Upper lobe of left lung (tissue), 6 donors: ENCODE results near the gene CDKN1C. TPM values are rescaled to one million over a fixed set of nuclear protein-coding genes. Genes with fewer than 3 reads are reported as not detected.

Experiments
- ATAC-seq, 2 donors: fragments of 200-7000 bp; cut with Tn5 transposase; one replicate each; pipeline ENCODE4 v1.9.1; 2022; ENCODE audit warnings: mild to moderate bottlenecking in 2 of 2, moderate library complexity in 2 of 2; ENCODE audit not compliant: low FRiP score in 2 of 2
- DNase-seq, 2 donors: peaks; one replicate each; pipeline ENCODE4 v3.0.0-alpha.2; 2019 to 2020
- H3K27ac ChIP-seq, 4 donors: fragments of 200-600 bp; sonication (generic); one replicate each; pipeline ENCODE4 v1.5.1; 2016 to 2019
- H3K27me3 ChIP-seq, 4 donors: fragments of 200-600 bp; sonication (generic); one replicate each; pipeline ENCODE4 v1.5.1; 2017 to 2019
- H3K36me3 ChIP-seq, 4 donors: fragments of 200-600 bp; sonication (generic); one replicate each; pipeline ENCODE4 v1.5.1; 2016 to 2019
- H3K4me1 ChIP-seq, 4 donors: fragments of 200-600 bp; sonication (generic); one replicate each; pipeline ENCODE4 v1.5.1; 2018 to 2019
- H3K4me3 ChIP-seq, 4 donors: fragments of 200-600 bp; sonication (generic); one replicate each; pipeline ENCODE4 v1.5.1; 2017 to 2019; ENCODE audit warnings: mild to moderate bottlenecking in 2 of 4, moderate library complexity in 1 of 4
- H3K9me3 ChIP-seq, 4 donors: fragments of 200-600 bp; sonication (generic); one replicate each; pipeline ENCODE4 v1.5.1; 2018 to 2019
- EP300 ChIP-seq, 4 donors: sonication (generic); formaldehyde crosslinking; IDR thresholded peaks; one replicate each; pipeline ENCODE4 v1.5.1; 2017; ENCODE audit warnings: antibody characterized with exemption in 4 of 4, control low read depth in 2 of 4
- POLR2A ChIP-seq, 4 donors: fragments of 450-650 bp; IDR thresholded peaks; one replicate each; pipeline ENCODE4 v1.5.1; 2016 to 2017; ENCODE audit warnings: antibody characterized with exemption in 4 of 4, mild to moderate bottlenecking in 2 of 4
- POLR2AphosphoS5 ChIP-seq, 2 donors: sonication (generic); formaldehyde crosslinking; IDR thresholded peaks; one replicate each; pipeline ENCODE4 v1.5.1; 2017; ENCODE audit warnings: antibody characterized with exemption in 2 of 2
- WGBS, 2 donors: methylation state at CpG; one replicate each; pipeline ENCODE4 v1.1.5; 2017 to 2018; 5-methylcytosine and 5-hydroxymethylcytosine counted together
- total RNA-seq, 6 donors: library from RNA; depleted of rRNA in 4 of 6; stranded (reverse); fragments of >200 nt in 4 of 6; gene quantifications; one replicate each; pipeline versions ENCODE4 v1.1.0 to v1.2.1, GENCODE V29; 2016 to 2021
- TF ChIP-seq, protein P1 (sequence below), 6 experiments: fragments of 450-650 bp in 4 of 6; fragments of 200-600 bp in 2 of 6; sonication (generic) in 2 of 6; IDR thresholded peaks; one replicate each; pipeline ENCODE4 v1.5.1; 2016 to 2019; ENCODE audit warnings: antibody characterized with exemption in 6 of 6
- donor health status: DM: no; HTN: no; CAD: no; lungs with moderate emphysema.
- donor health status: DM: no; HTN: yes; CAD: no; lungs with severe emphysema.

CDKN1C gene
- total RNA-seq, 6 donors from 2014 or later, result 23.4 to 71.9 (median 33.6) TPM

DNA sequence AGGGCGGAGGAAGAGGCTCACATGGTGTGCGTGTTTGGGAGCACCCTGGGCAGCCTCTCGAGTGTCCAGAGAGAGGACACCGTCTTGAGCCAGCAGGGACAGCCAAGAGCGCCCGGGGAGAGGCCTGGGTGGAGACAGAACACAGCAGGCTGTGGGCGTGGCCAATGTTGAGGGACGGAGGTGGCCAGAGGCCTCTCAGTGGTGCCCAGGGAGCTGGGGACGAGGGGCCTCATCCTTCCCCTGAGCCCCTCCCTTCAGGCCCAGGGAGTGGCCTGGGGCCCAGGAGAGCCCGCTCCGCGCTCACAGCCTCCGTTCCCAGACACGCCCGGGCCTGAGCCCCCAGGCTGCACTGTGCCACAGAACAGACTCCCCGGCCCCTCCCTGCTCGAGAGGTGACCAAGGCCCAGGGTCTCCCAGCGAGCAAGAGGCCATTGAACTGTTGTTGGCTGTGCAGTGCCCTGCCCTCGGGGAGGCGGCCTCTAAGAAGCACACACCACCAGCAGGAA is 48.4 kb downstream of the CDKN1C start:
- Histone ChIP-seq H3K27me3 (no peaks in the 10 kb centered on the region), H3K36me3 (no peaks in the 10 kb centered on the region), H3K9me3 (no peaks in the 10 kb centered on the region), H3K4me3 (no peak overlapping the region), H3K4me1 (peaks cover 12 to 26% (median 19%) of the 10 kb centered on the region in 4 donors), H3K27ac (peak overlapping the region in 2 of 4 donors; percentile 61 to 66)
- ATAC-seq (peak; percentile 49 to 70), DNase-seq (peak in 1 of 2 donors; percentile 89)
- 26 to 43% methylated on average over 9 to 16 of the region's 20 CpGs for WGBS, 2 donors
- peak in 1 of 2 donors; percentile 5 for TF ChIP-seq POLR2AphosphoS5 (IDR thresholded peaks at IDR 0.05)
- TF ChIP-seq EP300 (IDR thresholded peaks at IDR 0.05), result no peak
- TF ChIP-seq, protein P1, sequence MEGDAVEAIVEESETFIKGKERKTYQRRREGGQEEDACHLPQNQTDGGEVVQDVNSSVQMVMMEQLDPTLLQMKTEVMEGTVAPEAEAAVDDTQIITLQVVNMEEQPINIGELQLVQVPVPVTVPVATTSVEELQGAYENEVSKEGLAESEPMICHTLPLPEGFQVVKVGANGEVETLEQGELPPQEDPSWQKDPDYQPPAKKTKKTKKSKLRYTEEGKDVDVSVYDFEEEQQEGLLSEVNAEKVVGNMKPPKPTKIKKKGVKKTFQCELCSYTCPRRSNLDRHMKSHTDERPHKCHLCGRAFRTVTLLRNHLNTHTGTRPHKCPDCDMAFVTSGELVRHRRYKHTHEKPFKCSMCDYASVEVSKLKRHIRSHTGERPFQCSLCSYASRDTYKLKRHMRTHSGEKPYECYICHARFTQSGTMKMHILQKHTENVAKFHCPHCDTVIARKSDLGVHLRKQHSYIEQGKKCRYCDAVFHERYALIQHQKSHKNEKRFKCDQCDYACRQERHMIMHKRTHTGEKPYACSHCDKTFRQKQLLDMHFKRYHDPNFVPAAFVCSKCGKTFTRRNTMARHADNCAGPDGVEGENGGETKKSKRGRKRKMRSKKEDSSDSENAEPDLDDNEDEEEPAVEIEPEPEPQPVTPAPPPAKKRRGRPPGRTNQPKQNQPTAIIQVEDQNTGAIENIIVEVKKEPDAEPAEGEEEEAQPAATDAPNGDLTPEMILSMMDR (IDR thresholded peaks at IDR 0.05), result peak; percentile 34 to 75 (median 56)
- no peak for TF ChIP-seq POLR2A (IDR thresholded peaks at IDR 0.05)

DNA sequence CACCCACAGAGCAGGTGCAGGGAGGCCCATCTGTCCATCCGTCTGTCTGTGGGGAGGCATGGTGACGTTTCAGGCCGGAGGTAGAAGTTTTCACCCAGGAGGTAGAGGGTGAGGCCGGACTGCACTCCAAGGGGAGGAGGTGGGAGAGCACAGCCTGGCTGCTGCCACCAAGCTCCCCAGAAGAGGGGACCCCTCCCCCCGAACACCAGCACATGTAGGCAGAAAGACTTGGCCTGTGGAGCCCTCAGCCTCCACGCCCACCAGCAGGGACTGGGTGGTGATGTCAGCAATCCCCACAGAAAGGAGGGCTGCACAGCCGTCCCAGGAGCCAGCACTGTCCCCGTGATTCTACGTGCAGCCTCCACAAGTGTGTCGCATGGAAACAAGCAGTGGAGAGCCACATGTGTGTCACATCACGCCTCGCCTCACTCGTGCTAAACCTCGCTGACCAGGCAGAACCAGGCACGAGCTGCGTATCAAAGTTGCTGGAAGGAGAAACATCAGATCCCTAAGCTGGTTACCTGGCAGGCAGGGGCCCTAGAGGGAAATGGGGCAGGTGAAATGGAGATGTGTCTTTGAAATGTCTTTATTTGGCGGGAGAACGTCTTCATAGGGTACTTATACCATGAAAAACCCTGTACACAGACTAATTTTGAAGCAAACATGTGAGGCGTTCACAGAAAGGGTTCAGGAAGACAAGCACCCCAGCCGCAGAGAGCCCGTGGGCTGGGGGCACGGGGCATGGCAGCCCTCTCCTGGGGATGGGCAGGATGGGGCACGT is 49.1 kb downstream of the CDKN1C start:
- TF ChIP-seq EP300 (IDR thresholded peaks at IDR 0.05) (no peak), POLR2AphosphoS5 (IDR thresholded peaks at IDR 0.05) (peak in 1 of 2 donors; percentile 7), POLR2A (IDR thresholded peaks at IDR 0.05) (no peak)
- TF ChIP-seq, protein P1 (IDR thresholded peaks at IDR 0.05), result no peak
- Histone ChIP-seq H3K36me3 (no peaks in the 10 kb centered on the region), H3K4me3 (no peak overlapping the region), H3K9me3 (no peaks in the 10 kb centered on the region), H3K27me3 (no peaks in the 10 kb centered on the region), H3K4me1 (peaks cover 12 to 26% (median 19%) of the 10 kb centered on the region in 4 donors), H3K27ac (peak overlapping the region in 2 of 4 donors; percentile 61 to 66)
- 63 to 75% methylated on average over 18 to 22 of the region's 23 CpGs for WGBS, 2 donors
- ATAC-seq (no peak), DNase-seq (no peak)

DNA sequence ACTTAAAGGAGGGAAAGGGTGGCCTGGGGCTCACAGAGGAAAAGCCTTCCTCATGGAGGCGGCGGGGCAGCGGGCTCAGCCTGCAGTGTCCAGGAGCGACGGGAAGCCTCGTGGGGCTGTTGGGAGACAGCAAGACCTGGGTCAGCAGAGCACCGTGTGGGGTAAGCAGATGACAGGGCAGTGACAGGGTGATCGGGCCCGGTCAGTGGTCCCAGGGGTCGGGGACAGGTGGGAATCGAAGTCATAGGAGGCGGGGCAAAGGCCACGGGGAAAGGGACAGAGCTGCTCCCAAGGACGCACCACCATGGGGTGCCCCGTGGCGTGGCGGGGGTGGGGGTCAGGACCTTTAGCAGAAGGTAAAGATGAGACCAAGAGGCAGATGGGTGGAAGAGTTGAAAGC is 49.8 kb downstream of the CDKN1C start:
- peak in 1 of 2 donors; percentile 48 for DNase-seq
- WGBS, 2 donors, result 92 to 93% methylated on average over 16 to 17 of the region's 17 CpGs

DNA sequence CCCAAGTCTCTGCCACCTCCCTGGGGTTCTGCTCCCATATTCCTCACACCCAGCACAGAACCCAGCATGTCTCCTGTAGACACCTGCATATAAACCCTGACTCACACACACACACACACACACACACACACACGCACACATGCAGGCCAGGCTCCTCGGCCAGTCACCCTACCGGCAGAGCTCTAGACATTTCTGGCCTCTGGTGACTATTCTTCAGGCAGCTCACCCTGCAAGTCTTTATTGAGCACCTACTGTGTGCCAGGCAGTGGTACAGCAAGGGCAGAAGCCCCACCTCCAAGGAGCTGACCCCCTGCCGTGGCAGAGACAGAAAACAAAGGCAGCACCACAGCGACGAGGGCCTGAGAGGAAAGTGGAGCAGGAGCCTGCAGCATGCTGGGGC is 50.3 kb downstream of the CDKN1C start:
- no peak for DNase-seq
- Histone ChIP-seq H3K9me3 (no peaks in the 10 kb centered on the region), H3K27ac (no peak overlapping the region), H3K27me3 (no peaks in the 10 kb centered on the region), H3K4me1 (peaks cover 12 to 33% (median 26%) of the 10 kb centered on the region in 4 donors), H3K4me3 (no peak overlapping the region), H3K36me3 (no peaks in the 10 kb centered on the region)
- ATAC-seq, result no peak
- 90 to 91% methylated on average over 5 to 6 of the region's 6 CpGs for WGBS, 2 donors
- TF ChIP-seq EP300 (IDR thresholded peaks at IDR 0.05) (no peak), POLR2AphosphoS5 (IDR thresholded peaks at IDR 0.05) (no peak), POLR2A (IDR thresholded peaks at IDR 0.05) (no peak)
- TF ChIP-seq, protein P1 (IDR thresholded peaks at IDR 0.05), result no peak

More for the DNA sequence above, 49.8 kb downstream of the CDKN1C start:
- H3K27ac ChIP-seq, result no peak overlapping the region
- no peaks in the 10 kb centered on the region for H3K27me3 ChIP-seq
- ATAC-seq, result no peak
- no peak overlapping the region for H3K4me3 ChIP-seq
- TF ChIP-seq POLR2A (IDR thresholded peaks at IDR 0.05) (no peak), EP300 (IDR thresholded peaks at IDR 0.05) (no peak)
- TF ChIP-seq, protein P1 (IDR thresholded peaks at IDR 0.05), result no peak
- H3K4me1 ChIP-seq, result peaks cover 12 to 29% (median 23%) of the 10 kb centered on the region in 4 donors
- no peaks in the 10 kb centered on the region for H3K9me3 ChIP-seq
- H3K36me3 ChIP-seq, result no peaks in the 10 kb centered on the region
